Measurements from ENCODE around the gene ZNF432. TPM values are rescaled to one million over a fixed set of nuclear protein-coding genes. Genes with fewer than 3 reads are reported as not detected.
"Not testable (repeated sequence)": the region's sequence is repeated elsewhere in the genome, so short reads cannot be mapped to it uniquely, and the experiment has no call there.

The ZNF432 gene
- polyA plus RNA-seq (2013, experiment 1 of 2), result 11.8 TPM
- 11.9 TPM for polyA plus RNA-seq (2013, experiment 2 of 2)

GRCh38 chr19:52048555-52049501 is at the start of gene ZNF432:
Gene ZNF432, minus strand, starts transcription at chr19:52048838. Its CDS starts 1,970 bp downstream, at chr19:52046868.
- peak within 1 kb of the TSS; percentile 64 for H3K4me2 ChIP-seq (ENCODE audit: insufficient read depth, low read length, poor library complexity, severe bottlenecking)
- H2BK15ac ChIP-seq (ENCODE audit: low read length), result no peak within 1 kb of the TSS
- peak; percentile 92 for DNase-seq (ENCODE audit: low spot score)
- H4K91ac ChIP-seq (ENCODE audit: low read depth, low read length, poor library complexity), result no peak within 1 kb of the TSS
- no peak within 1 kb of the TSS for H2BK120ac ChIP-seq (ENCODE audit: low read depth, low read length)
- no peaks in the 10 kb centered on the region for H3K4me1 ChIP-seq (ENCODE audit: control insufficient read depth in 2 of 2, insufficient read depth in 1 of 2, low read depth in 1 of 2, low read length in 2 of 2)
- peak within 1 kb of the TSS; percentile 94 for H2AFZ ChIP-seq (ENCODE audit: low read length)
- H3K79me1 ChIP-seq (ENCODE audit: low read depth, low read length), result no peaks in the 10 kb centered on the region
- H3K36me3 ChIP-seq (replicated peaks in 1 of 2; ENCODE audit: control insufficient read depth in 2 of 2, insufficient read depth in 2 of 2, low read length in 2 of 2), result peaks cover 8 to 37% of the 10 kb centered on the region in 2 donors
- H3K27ac ChIP-seq (replicated peaks; ENCODE audit: low read length), result peak within 1 kb of the TSS; percentile 90
- H2BK12ac ChIP-seq (ENCODE audit: low read length), result no peak within 1 kb of the TSS
- no peak within 1 kb of the TSS for H3K14ac ChIP-seq (ENCODE audit: low read length)
- no peak within 1 kb of the TSS for H4K8ac ChIP-seq (ENCODE audit: low read depth, low read length)
- no CpG with 5 or more reads among the region's 60 CpGs for WGBS, 2 donors (ENCODE audit: extremely low coverage in 2 of 2, insufficient read length in 2 of 2, insufficient replicate concordance in 1 of 2)
- peak within 1 kb of the TSS; percentile 81 to 91 for H3K4me3 ChIP-seq (ENCODE audit: low read length in 2 of 2)
- peaks cover 6 to 55% of the 10 kb centered on the region in 2 donors for H3K9me3 ChIP-seq (replicated peaks in 1 of 2; ENCODE audit: control insufficient read depth in 2 of 2, insufficient read depth in 1 of 2, low read depth in 1 of 2, low read length in 2 of 2)
- H3K27me3 ChIP-seq (ENCODE audit: control insufficient read depth in 3 of 3, insufficient read depth in 3 of 3, low read depth in 1 of 3, low read length in 3 of 3), result no peaks in the 10 kb centered on the region
- peak within 1 kb of the TSS; percentile 83 for H3K9ac ChIP-seq (ENCODE audit: low read depth, low read length, poor library complexity)
- H2BK5ac ChIP-seq (ENCODE audit: low read length), result no peak within 1 kb of the TSS
- H3K23ac ChIP-seq (ENCODE audit: low read depth, low read length, poor library complexity), result no peak within 1 kb of the TSS
- H3K18ac ChIP-seq (ENCODE audit: low read length), result peak within 1 kb of the TSS; percentile 90
- H3K4ac ChIP-seq (ENCODE audit: low read length), result no peak within 1 kb of the TSS
- no peak within 1 kb of the TSS for H2AK5ac ChIP-seq (ENCODE audit: low read depth, low read length)

- H2BK5ac ChIP-seq (ENCODE audit: low read length); H3K18ac ChIP-seq (ENCODE audit: low read length); H3K27me3 ChIP-seq (ENCODE audit: control insufficient read depth in 3 of 3, insufficient read depth in 3 of 3, low read depth in 1 of 3, low read length in 3 of 3); DNase-seq (ENCODE audit: low spot score); H2AK5ac ChIP-seq (ENCODE audit: low read depth, low read length); H3K27ac ChIP-seq (replicated peaks; ENCODE audit: low read length); H3K79me1 ChIP-seq (ENCODE audit: low read depth, low read length); H3K4me1 ChIP-seq (ENCODE audit: control insufficient read depth in 2 of 2, insufficient read depth in 1 of 2, low read depth in 1 of 2, low read length in 2 of 2); H4K91ac ChIP-seq (ENCODE audit: low read depth, low read length, poor library complexity); H3K14ac ChIP-seq (ENCODE audit: low read length); H2BK12ac ChIP-seq (ENCODE audit: low read length); H3K4me3 ChIP-seq (ENCODE audit: low read length in 2 of 2); H3K23ac ChIP-seq (ENCODE audit: low read depth, low read length, poor library complexity); H4K8ac ChIP-seq (ENCODE audit: low read depth, low read length); H2BK120ac ChIP-seq (ENCODE audit: low read depth, low read length); H3K4me2 ChIP-seq (ENCODE audit: insufficient read depth, low read length, poor library complexity, severe bottlenecking); H3K9ac ChIP-seq (ENCODE audit: low read depth, low read length, poor library complexity); H2BK15ac ChIP-seq (ENCODE audit: low read length); H3K4ac ChIP-seq (ENCODE audit: low read length): not testable (repeated sequence)
- peaks cover 4 to 46% of the 10 kb centered on the region in 2 donors for H3K9me3 ChIP-seq (replicated peaks in 1 of 2; ENCODE audit: control insufficient read depth in 2 of 2, insufficient read depth in 1 of 2, low read depth in 1 of 2, low read length in 2 of 2)
- H3K36me3 ChIP-seq (replicated peaks in 1 of 2; ENCODE audit: control insufficient read depth in 2 of 2, insufficient read depth in 2 of 2, low read length in 2 of 2), result peaks cover 0 to 25% of the 10 kb centered on the region in 2 donors
- peak overlapping the region; percentile 80 for H2AFZ ChIP-seq (ENCODE audit: low read length)
- WGBS, 2 donors (ENCODE audit: extremely low coverage in 2 of 2, insufficient read length in 2 of 2, insufficient replicate concordance in 1 of 2), result no CpG with 5 or more reads among the region's 3 CpGs
Observed at GRCh38 chr19:52096416-52096815, 47.8 kb upstream of the ZNF432 start.

GRCh38 chr19:52095172-52096014 is 46.8 kb upstream of the ZNF432 start, which contains the start of gene ZNF841:
Gene ZNF841, minus strand, starts transcription at chr19:52095765. Its CDS starts 10,964 bp downstream, at chr19:52084801.
- Histone ChIP-seq H3K4me1 (ENCODE audit: control insufficient read depth in 2 of 2, insufficient read depth in 1 of 2, low read depth in 1 of 2, low read length in 2 of 2) (peaks cover 0 to 2% of the 10 kb centered on the region in 2 donors), H3K9ac (ENCODE audit: low read depth, low read length, poor library complexity) (peak within 1 kb of the TSS; percentile 83), H3K27me3 (ENCODE audit: control insufficient read depth in 3 of 3, insufficient read depth in 3 of 3, low read depth in 1 of 3, low read length in 3 of 3) (peaks cover 0 to 2% (median 0%) of the 10 kb centered on the region in 3 experiments), H4K91ac (ENCODE audit: low read depth, low read length, poor library complexity) (no peak within 1 kb of the TSS), H3K27ac (replicated peaks; ENCODE audit: low read length) (no peak within 1 kb of the TSS), H2BK5ac (ENCODE audit: low read length) (no peak within 1 kb of the TSS), H4K8ac (ENCODE audit: low read depth, low read length) (no peak within 1 kb of the TSS), H3K79me1 (ENCODE audit: low read depth, low read length) (no peaks in the 10 kb centered on the region), H2AK5ac (ENCODE audit: low read depth, low read length) (no peak within 1 kb of the TSS), H2BK12ac (ENCODE audit: low read length) (no peak within 1 kb of the TSS), H3K36me3 (replicated peaks in 1 of 2; ENCODE audit: control insufficient read depth in 2 of 2, insufficient read depth in 2 of 2, low read length in 2 of 2) (peaks cover 0 to 34% of the 10 kb centered on the region in 2 donors), H3K4me2 (ENCODE audit: insufficient read depth, low read length, poor library complexity, severe bottlenecking) (peak within 1 kb of the TSS; percentile 78), H2BK120ac (ENCODE audit: low read depth, low read length) (no peak within 1 kb of the TSS), H3K4me3 (ENCODE audit: low read length in 2 of 2) (peak within 1 kb of the TSS; percentile 66 to 97), H3K9me3 (replicated peaks in 1 of 2; ENCODE audit: control insufficient read depth in 2 of 2, insufficient read depth in 1 of 2, low read depth in 1 of 2, low read length in 2 of 2) (peaks cover 4 to 54% of the 10 kb centered on the region in 2 donors), H3K18ac (ENCODE audit: low read length) (peak within 1 kb of the TSS; percentile 71), H3K14ac (ENCODE audit: low read length) (no peak within 1 kb of the TSS), H3K23ac (ENCODE audit: low read depth, low read length, poor library complexity) (no peak within 1 kb of the TSS), H2AFZ (ENCODE audit: low read length) (peak within 1 kb of the TSS; percentile 80), H3K4ac (ENCODE audit: low read length) (no peak within 1 kb of the TSS), H2BK15ac (ENCODE audit: low read length) (no peak within 1 kb of the TSS)
- DNase-seq (ENCODE audit: low spot score), result peak; percentile 69
- WGBS, 2 donors (ENCODE audit: extremely low coverage in 2 of 2, insufficient read length in 2 of 2, insufficient replicate concordance in 1 of 2), result no CpG with 5 or more reads among the region's 59 CpGs
